GM23248 (cell line): ENCODE data around the gene EPDR1. TPM values are rescaled to one million over a fixed set of nuclear protein-coding genes. Genes with fewer than 3 reads are reported as not detected.

ENCODE experiments used
- DNase-seq: peaks from one replicate; pipeline ENCODE4 v3.0.0-alpha.2; 2015
- H2AFZ ChIP-seq: fragments of 200-600 bp; sonication (generic); 2 replicates; pipeline ENCODE4 v1.6.1; 2016; ENCODE audit warnings: antibody characterized with exemption
- H3F3A ChIP-seq: fragments of 200-600 bp; sonication (generic); 2 replicates; pipeline ENCODE4 v1.6.1; 2016; ENCODE audit warnings: mild to moderate bottlenecking, antibody characterized with exemption, mixed run types; ENCODE audit not compliant: insufficient read depth
- H3K27ac ChIP-seq: fragments of 200-600 bp; sonication (generic); 2 replicates; pipeline ENCODE4 v1.5.1; 2016; ENCODE audit warnings: mild to moderate bottlenecking
- H3K27me3 ChIP-seq: fragments of 200-600 bp; sonication (generic); replicated peaks from 2 replicates; pipeline ENCODE4 v1.6.1; 2016; ENCODE audit warnings: mild to moderate bottlenecking; ENCODE audit not compliant: insufficient read depth
- H3K36me3 ChIP-seq: fragments of 200-600 bp; sonication (generic); 2 replicates; pipeline ENCODE4 v1.6.1; 2016; ENCODE audit warnings: low read depth, mild to moderate bottlenecking
- H3K4me1 ChIP-seq: fragments of 200-600 bp; sonication (generic); 2 replicates; pipeline ENCODE4 v1.6.1; 2016; ENCODE audit warnings: mild to moderate bottlenecking; ENCODE audit not compliant: insufficient read depth
- H3K4me2 ChIP-seq: fragments of 200-600 bp; sonication (generic); one replicate; pipeline ENCODE4 v1.6.1; 2016; ENCODE audit warnings: mild to moderate bottlenecking; ENCODE audit not compliant: unreplicated experiment
- H3K4me3 ChIP-seq: fragments of 200-600 bp; sonication (generic); 2 replicates; pipeline ENCODE4 v1.5.1; 2016; ENCODE audit warnings: mild to moderate bottlenecking
- H3K79me2 ChIP-seq: fragments of 200-600 bp; sonication (generic); 2 replicates; pipeline ENCODE4 v1.6.1; 2016; ENCODE audit warnings: mild to moderate bottlenecking; ENCODE audit not compliant: insufficient read depth
- H3K9ac ChIP-seq: fragments of 200-600 bp; sonication (generic); 2 replicates; pipeline ENCODE4 v1.6.1; 2016; ENCODE audit warnings: mild to moderate bottlenecking
- H3K9me2 ChIP-seq: fragments of 200-600 bp; sonication (generic); 2 replicates; pipeline ENCODE4 v1.6.1; 2016; ENCODE audit warnings: mixed run types, mild to moderate bottlenecking, moderate library complexity; ENCODE audit not compliant: insufficient read depth
- H3K9me3 ChIP-seq: fragments of 200-600 bp; sonication (generic); one replicate; pipeline ENCODE4 v1.6.1; 2017; ENCODE audit warnings: low read depth
- H4K20me1 ChIP-seq: fragments of 200-600 bp; sonication (generic); 2 replicates; pipeline ENCODE4 v1.6.0; 2016; ENCODE audit not compliant: insufficient read depth
- EZH2 ChIP-seq: fragments of 200-600 bp; sonication (generic); IDR thresholded peaks from 2 replicates; pipeline ENCODE4 v1.6.1; 2018; ENCODE audit warnings: antibody characterized with exemption, mild to moderate bottlenecking; ENCODE audit not compliant: insufficient read depth, poor library complexity, severe bottlenecking
- EZH2phosphoT487 ChIP-seq: fragments of 200-600 bp; sonication (generic); IDR thresholded peaks from 2 replicates; pipeline ENCODE4 v1.6.1; 2018; ENCODE audit warnings: antibody characterized with exemption, moderate library complexity, mild to moderate bottlenecking, low read depth; ENCODE audit not compliant: insufficient read depth
- WGBS, 2 experiments: methylation state at CpG; one replicate each; pipeline ENCODE4 v1.1.6; 2015 to 2017; ENCODE audit warnings: low lambda C conversion rate in 2 of 2, low coverage in 1 of 2; ENCODE audit errors: missing lambda C conversion rate in 2 of 2; 5-methylcytosine and 5-hydroxymethylcytosine counted together
- in situ Hi-C: fragments of 300-500 bp; cut with MboI; formaldehyde crosslinking; loops from 2 replicates; pipeline ENCODE4 v1.15.0; 2020
- polyA plus RNA-seq: library from polyadenylated mRNA; unstranded; fragments of >200 nt; fragmentation: Nextera tagmentation; extraction: Ambion mirVana; gene quantifications from 2 replicates; pipeline ENCODE4 v1.2.1, GENCODE V29; 2016
- total RNA-seq: library from RNA; depleted of rRNA; stranded (reverse); fragments of >200 nt; shearing (Covaris generic); gene quantifications from 2 replicates; pipeline ENCODE4 v1.2.3, GENCODE V29; 2014

Gene EPDR1
- total and polyA plus RNA-seq, 2 experiments from 2014 or later: 1.5 to 2.5 TPM

DNA sequence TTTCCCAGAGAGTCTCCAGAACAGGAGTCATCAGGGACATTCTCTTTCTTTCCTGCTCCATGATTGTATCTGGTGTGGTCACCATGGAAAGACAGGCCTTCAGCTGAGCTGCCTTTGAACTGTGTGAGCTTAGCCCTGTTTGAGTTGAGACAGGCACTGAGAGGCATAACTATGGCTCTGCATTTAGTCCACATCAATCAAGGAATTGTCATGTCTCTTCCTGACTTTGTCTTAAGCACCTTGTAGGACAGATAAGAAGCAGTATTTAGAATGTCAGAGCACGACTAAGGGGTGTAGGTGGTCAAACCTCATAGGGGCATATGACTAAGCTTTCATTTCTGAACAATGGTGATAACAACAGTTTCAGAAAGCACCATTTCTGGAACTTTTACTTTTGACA is 53.5 kb downstream of the EPDR1 start:
- TF ChIP-seq EZH2 (no peak), EZH2phosphoT487 (no peak)
- Histone ChIP-seq H3K27ac (no peak overlapping the region), H3F3A (no peaks in the 10 kb centered on the region), H3K4me2 (no peak overlapping the region), H3K9ac (no peak overlapping the region), H4K20me1 (no peaks in the 10 kb centered on the region), H3K4me1 (no peaks in the 10 kb centered on the region), H2AFZ (no peak overlapping the region), H3K9me3 (no peaks in the 10 kb centered on the region), H3K4me3 (no peak overlapping the region), H3K79me2 (no peaks in the 10 kb centered on the region), H3K27me3 (no peaks in the 10 kb centered on the region), H3K36me3 (no peaks in the 10 kb centered on the region), H3K9me2 (no peaks in the 10 kb centered on the region)
- DNase-seq: no peak
- WGBS, 2 experiments: 0 to 4% methylated on average over 1 of the region's 1 CpG
- in situ Hi-C loops: no loop called here

GRCh38 chr7:37974711-37975110 is 54.3 kb downstream of the EPDR1 start:
- no peaks in the 10 kb centered on the region for H3F3A ChIP-seq
- H3K79me2 ChIP-seq: no peaks in the 10 kb centered on the region
- no peak overlapping the region for H3K9ac ChIP-seq
- TF ChIP-seq EZH2phosphoT487: no peak
- no peak for TF ChIP-seq EZH2
- H3K9me2 ChIP-seq: no peaks in the 10 kb centered on the region
- no peak overlapping the region for H3K4me3 ChIP-seq
- DNase-seq: no peak
- H3K9me3 ChIP-seq: no peaks in the 10 kb centered on the region
- H2AFZ ChIP-seq: no peak overlapping the region
- H3K36me3 ChIP-seq: no peaks in the 10 kb centered on the region
- no peaks in the 10 kb centered on the region for H3K27me3 ChIP-seq
- H3K4me1 ChIP-seq: no peaks in the 10 kb centered on the region
- H4K20me1 ChIP-seq: no peaks in the 10 kb centered on the region
- WGBS, 2 experiments: 3 to 6% methylated on average over 4 of the region's 4 CpGs
- no peak overlapping the region for H3K4me2 ChIP-seq
- H3K27ac ChIP-seq: no peak overlapping the region
- in situ Hi-C loops: no loop called here

GRCh38 chr7:37977243-37977642 is 56.8 kb downstream of the EPDR1 start:
- no peaks in the 10 kb centered on the region for H3K27me3 ChIP-seq
- H3K27ac ChIP-seq: no peak overlapping the region
- H3K9me2 ChIP-seq: no peaks in the 10 kb centered on the region
- no peaks in the 10 kb centered on the region for H3K4me1 ChIP-seq
- no peaks in the 10 kb centered on the region for H4K20me1 ChIP-seq
- in situ Hi-C loops: no loop called here
- H2AFZ ChIP-seq: no peak overlapping the region
- no peaks in the 10 kb centered on the region for H3K79me2 ChIP-seq
- no peaks in the 10 kb centered on the region for H3K9me3 ChIP-seq
- no peak overlapping the region for H3K9ac ChIP-seq
- H3K4me2 ChIP-seq: no peak overlapping the region
- no peaks in the 10 kb centered on the region for H3K36me3 ChIP-seq
- no peak for DNase-seq
- H3K4me3 ChIP-seq: no peak overlapping the region
- TF ChIP-seq EZH2: no peak
- no peak for TF ChIP-seq EZH2phosphoT487
- no peaks in the 10 kb centered on the region for H3F3A ChIP-seq
- WGBS, 2 experiments: 7 to 32% methylated on average over 2 of the region's 2 CpGs

GRCh38 chr7:37981664-37982063 is 61.2 kb downstream of the EPDR1 start:
- Histone ChIP-seq H3K36me3 (no peaks in the 10 kb centered on the region), H3K9me3 (no peaks in the 10 kb centered on the region), H2AFZ (no peak overlapping the region), H3K27me3 (no peaks in the 10 kb centered on the region), H3K4me1 (no peaks in the 10 kb centered on the region), H3K4me2 (no peak overlapping the region), H4K20me1 (no peaks in the 10 kb centered on the region), H3F3A (no peaks in the 10 kb centered on the region), H3K4me3 (no peak overlapping the region), H3K79me2 (no peaks in the 10 kb centered on the region), H3K27ac (no peak overlapping the region), H3K9ac (no peak overlapping the region), H3K9me2 (no peaks in the 10 kb centered on the region)
- in situ Hi-C loops: no loop called here
- no peak for TF ChIP-seq EZH2phosphoT487
- TF ChIP-seq EZH2: no peak
- DNase-seq: no peak

- Histone ChIP-seq H3K9me2 (no peaks in the 10 kb centered on the region), H3K4me3 (no peak overlapping the region), H2AFZ (no peak overlapping the region), H3K4me1 (no peaks in the 10 kb centered on the region), H3K9ac (no peak overlapping the region), H3K27ac (no peak overlapping the region), H3K36me3 (no peaks in the 10 kb centered on the region), H3K27me3 (no peaks in the 10 kb centered on the region), H3K9me3 (no peaks in the 10 kb centered on the region), H3K4me2 (no peak overlapping the region), H4K20me1 (no peaks in the 10 kb centered on the region), H3F3A (no peaks in the 10 kb centered on the region), H3K79me2 (no peaks in the 10 kb centered on the region)
- WGBS, 2 experiments: 5 to 10% methylated on average over 3 of the region's 3 CpGs
- in situ Hi-C loops: no loop called here
- no peak for TF ChIP-seq EZH2phosphoT487
- TF ChIP-seq EZH2: no peak
- DNase-seq: no peak
Observed at GRCh38 chr7:37982423-37982822, 62.0 kb downstream of the EPDR1 start.
